Measurements from ENCODE around the gene LTB.

Gene LTB

GRCh38 chr6:31535538-31536324 lies 46.5 kb downstream of the LTB start:
- H3K27me3 ChIP-seq (ENCODE audit: insufficient read depth, poor library complexity, severe bottlenecking) = no peaks in the 10 kb centered on the region
- H3K9me3 ChIP-seq (ENCODE audit: severe bottlenecking) = no peaks in the 10 kb centered on the region
- H3K4me3 ChIP-seq (ENCODE audit: severe bottlenecking) = no peak overlapping the region
- H3K4me1 ChIP-seq (ENCODE audit: insufficient read depth, poor library complexity, severe bottlenecking) = peaks cover 12% of the 10 kb centered on the region
- DNase-seq (ENCODE audit: low spot score) (no peak), ATAC-seq (ENCODE audit: low read depth) (no peak)
- no peak overlapping the region for H3K27ac ChIP-seq (ENCODE audit: poor library complexity, severe bottlenecking)
- peaks cover 99% of the 10 kb centered on the region for H3K36me3 ChIP-seq (ENCODE audit: low read depth)
- no peak for TF ChIP-seq CTCF (IDR thresholded peaks at IDR 0.05; ENCODE audit: poor library complexity, severe bottlenecking)

- Histone ChIP-seq H3K4me1 (ENCODE audit: insufficient read depth, poor library complexity, severe bottlenecking) (peaks cover 5% of the 10 kb centered on the region), H3K36me3 (ENCODE audit: low read depth) (peaks cover 96% of the 10 kb centered on the region), H3K4me3 (ENCODE audit: severe bottlenecking) (no peak overlapping the region), H3K9me3 (ENCODE audit: severe bottlenecking) (no peaks in the 10 kb centered on the region), H3K27me3 (ENCODE audit: insufficient read depth, poor library complexity, severe bottlenecking) (no peaks in the 10 kb centered on the region), H3K27ac (ENCODE audit: poor library complexity, severe bottlenecking) (no peak overlapping the region)
- no peak for TF ChIP-seq CTCF (IDR thresholded peaks at IDR 0.05; ENCODE audit: poor library complexity, severe bottlenecking)
- DNase-seq (ENCODE audit: low spot score) (no peak), ATAC-seq (ENCODE audit: low read depth) (no peak)
These were observed 47.6 kb downstream of the LTB start for GRCh38 chr6:31534521-31535040.

- H3K9me3 ChIP-seq (ENCODE audit: severe bottlenecking) = no peaks in the 10 kb centered on the region
These were observed 48.2 kb downstream of the LTB start for GRCh38 chr6:31534011-31534410.

GRCh38 chr6:31533455-31533841 lies 48.8 kb downstream of the LTB start:
- ATAC-seq (ENCODE audit: low read depth) (no peak), DNase-seq (ENCODE audit: low spot score) (no peak)
- Histone ChIP-seq H3K4me1 (ENCODE audit: insufficient read depth, poor library complexity, severe bottlenecking) (no peaks in the 10 kb centered on the region), H3K36me3 (ENCODE audit: low read depth) (peaks cover 85% of the 10 kb centered on the region), H3K27me3 (ENCODE audit: insufficient read depth, poor library complexity, severe bottlenecking) (no peaks in the 10 kb centered on the region), H3K9me3 (ENCODE audit: severe bottlenecking) (no peaks in the 10 kb centered on the region), H3K27ac (ENCODE audit: poor library complexity, severe bottlenecking) (no peak overlapping the region), H3K4me3 (ENCODE audit: severe bottlenecking) (no peak overlapping the region)
- TF ChIP-seq CTCF (IDR thresholded peaks at IDR 0.05; ENCODE audit: poor library complexity, severe bottlenecking) = no peak

More at GRCh38 chr6:31534011-31534410, 48.2 kb downstream of the LTB start:
- DNase-seq (ENCODE audit: low spot score) (no peak), ATAC-seq (ENCODE audit: low read depth) (no peak)
- Histone ChIP-seq H3K36me3 (ENCODE audit: low read depth) (peaks cover 90% of the 10 kb centered on the region), H3K27me3 (ENCODE audit: insufficient read depth, poor library complexity, severe bottlenecking) (no peaks in the 10 kb centered on the region), H3K4me3 (ENCODE audit: severe bottlenecking) (no peak overlapping the region), H3K4me1 (ENCODE audit: insufficient read depth, poor library complexity, severe bottlenecking) (no peaks in the 10 kb centered on the region), H3K27ac (ENCODE audit: poor library complexity, severe bottlenecking) (no peak overlapping the region)
- TF ChIP-seq CTCF (IDR thresholded peaks at IDR 0.05; ENCODE audit: poor library complexity, severe bottlenecking) = no peak
